HL-60/S4 treated with phorbol 12-myristate 13-acetate at 8.2 ng/mL for 4 days and 3 days (cell line): ENCODE data around the gene DIP2B.
"Not testable (repeated sequence)": the region's sequence is repeated elsewhere in the genome, so short reads cannot be mapped to it uniquely, and the experiment has no call there.

Source experiments
- in situ Hi-C: fragments of 300-500 bp; cut with MboI; formaldehyde crosslinking; loops from 2 replicates; pipeline ENCODE4 v1.15.0; 2022; ENCODE audit warnings: low sequenced_read_pairs

Gene DIP2B

GRCh38 chr12:50519353-50519752, 14.6 kb downstream of the DIP2B start:
- in situ Hi-C loops: loop anchor here (25.0 kb wide), 1 partner anchor 118 kb away; no protein-coding TSS in a partner anchor

GRCh38 chr12:50520416-50521207, 15.8 kb downstream of the DIP2B start:
- in situ Hi-C loops: loop anchor here (25.0 kb wide), 1 partner anchor 117 kb away; no protein-coding TSS in a partner anchor

GRCh38 chr12:50521781-50522180, 17.0 kb downstream of the DIP2B start:
- in situ Hi-C loops: loop anchor here (25.0 kb wide), 1 partner anchor 116 kb away; no protein-coding TSS in a partner anchor

GRCh38 chr12:50523772-50524171, 19.0 kb downstream of the DIP2B start:
- in situ Hi-C loops: loop anchor here (25.0 kb wide), 1 partner anchor 114 kb away; no protein-coding TSS in a partner anchor

GRCh38 chr12:50524621-50525020, 19.8 kb downstream of the DIP2B start:
- in situ Hi-C loops: loop anchor here (25.0 kb wide), 1 partner anchor 113 kb away; no protein-coding TSS in a partner anchor

GRCh38 chr12:50525422-50525821, 20.6 kb downstream of the DIP2B start:
- in situ Hi-C loops: no loop called here

- in situ Hi-C loops: no loop called here
Measured at GRCh38 chr12:50527359-50527726, 22.6 kb downstream of the DIP2B start.

GRCh38 chr12:50528800-50529199, 24.0 kb downstream of the DIP2B start:
- in situ Hi-C loops: no loop called here

- in situ Hi-C loops: no loop called here
Measured at GRCh38 chr12:50529345-50529744, 24.6 kb downstream of the DIP2B start.

- in situ Hi-C loops: no loop called here
Measured at GRCh38 chr12:50530532-50530931, 25.7 kb downstream of the DIP2B start.

GRCh38 chr12:50533203-50533584, 28.4 kb downstream of the DIP2B start:
- in situ Hi-C loops: no loop called here

- in situ Hi-C loops: no loop called here
Measured at GRCh38 chr12:50533971-50534370, 29.2 kb downstream of the DIP2B start.

GRCh38 chr12:50536831-50537537, 32.2 kb downstream of the DIP2B start:
- in situ Hi-C loops: no loop called here

- in situ Hi-C loops: no loop called here
Measured at GRCh38 chr12:50537538-50537919, 32.7 kb downstream of the DIP2B start.

- in situ Hi-C loops: no loop called here
Measured at GRCh38 chr12:50538182-50538581, 33.4 kb downstream of the DIP2B start.

GRCh38 chr12:50541139-50541538, 36.4 kb downstream of the DIP2B start:
- in situ Hi-C loops: no loop called here

- in situ Hi-C loops: no loop called here
Measured at GRCh38 chr12:50542448-50542847, 37.7 kb downstream of the DIP2B start.

GRCh38 chr12:50543188-50543587, 38.4 kb downstream of the DIP2B start:
- in situ Hi-C loops: not testable (repeated sequence)

GRCh38 chr12:50545213-50545612, 40.4 kb downstream of the DIP2B start:
- in situ Hi-C loops: no loop called here

- in situ Hi-C loops: no loop called here
Measured at GRCh38 chr12:50545786-50546185, 41.0 kb downstream of the DIP2B start.

- in situ Hi-C loops: no loop called here
Measured at GRCh38 chr12:50546441-50547318, 41.9 kb downstream of the DIP2B start.
